ENCODE measurements around the gene TSPAN4.

The TSPAN4 gene

GRCh38 chr11:795634-796564, 46.8 kb upstream of the TSPAN4 start (continued):
- TF ChIP-seq BCL11A (tag by site-specific recombination; IDR thresholded peaks at IDR 0.05; ENCODE audit: low read depth) (no peak), KLF9 (tag by site-specific recombination; IDR thresholded peaks at IDR 0.05; ENCODE audit: low read depth) (no peak), ZNF223 (tag by site-specific recombination; IDR thresholded peaks at IDR 0.05) (no peak), ZNF571 (tag by site-specific recombination; IDR thresholded peaks at IDR 0.05) (no peak), GLIS2 (tag by site-specific recombination; IDR thresholded peaks at IDR 0.05) (peak; percentile 60), ZNF777 (tag by site-specific recombination; IDR thresholded peaks at IDR 0.05; ENCODE audit: borderline replicate concordance) (no peak), ZNF426 (tag by site-specific recombination; IDR thresholded peaks at IDR 0.05) (no peak), ZNF133 (tag by site-specific recombination; IDR thresholded peaks at IDR 0.05) (no peak), KLF8 (tag by site-specific recombination; IDR thresholded peaks at IDR 0.05) (no peak), HOXA7 (CRISPR knock-in tag; IDR thresholded peaks at IDR 0.05; ENCODE audit: borderline replicate concordance) (no peak), ZNF362 (tag by site-specific recombination; IDR thresholded peaks at IDR 0.05) (no peak), ZNF514 (tag by site-specific recombination; IDR thresholded peaks at IDR 0.05) (no peak), ZNF792 (tag by site-specific recombination; IDR thresholded peaks at IDR 0.05) (no peak), KLF17 (tag by site-specific recombination; IDR thresholded peaks at IDR 0.05) (no peak), ZNF138 (tag by site-specific recombination; IDR thresholded peaks at IDR 0.05; ENCODE audit: borderline replicate concordance) (no peak), REPIN1 (tag by site-specific recombination; IDR thresholded peaks at IDR 0.05; ENCODE audit: low read depth) (no peak), ZNF266 (tag by site-specific recombination; IDR thresholded peaks at IDR 0.05; ENCODE audit: low read depth) (no peak), ZNF423 (tag by site-specific recombination; IDR thresholded peaks at IDR 0.05) (0 out of 2 replicates have a peak, but pooled peaks have one; percentile 32), ZNF394 (tag by site-specific recombination; IDR thresholded peaks at IDR 0.05; ENCODE audit: borderline replicate concordance) (no peak), TSHZ1 (tag by site-specific recombination; IDR thresholded peaks at IDR 0.05; ENCODE audit: borderline replicate concordance) (no peak), KLF16 (tag by site-specific recombination; IDR thresholded peaks at IDR 0.05) (no peak; the same call in 1 of the 2 replicates), ZNF670 (tag by site-specific recombination; IDR thresholded peaks at IDR 0.05; ENCODE audit: low read depth) (no peak), ZNF830 (tag by site-specific recombination; IDR thresholded peaks at IDR 0.05; ENCODE audit: low read depth) (no peak), PATZ1 (tag by site-specific recombination; IDR thresholded peaks at IDR 0.05) (peak; percentile 91; the same call in 1 of the 2 replicates), ZNF530 (tag by site-specific recombination; IDR thresholded peaks at IDR 0.05; ENCODE audit: low read depth) (no peak), ZBTB48 (tag by site-specific recombination; IDR thresholded peaks at IDR 0.05) (no peak; the same call in 1 of the 2 replicates), ZNF449 (tag by site-specific recombination; IDR thresholded peaks at IDR 0.05) (no peak), SCRT1 (tag by site-specific recombination; IDR thresholded peaks at IDR 0.05; ENCODE audit: borderline replicate concordance) (no peak), ZSCAN18 (tag by site-specific recombination; IDR thresholded peaks at IDR 0.05) (no peak)

Measured in HEK293 (cell line).